Fibroblast of skin of back (primary cell): ENCODE results near the gene GRB2.

Source experiments
- DNase-seq: peaks from one replicate; pipeline ENCODE4 v3.0.0-alpha.2; 2013

GRB2 gene

GRCh38 chr17:75412455-75413317 is 7.2 kb upstream of the GRB2 start:
- peak; percentile 65 for DNase-seq

DNA sequence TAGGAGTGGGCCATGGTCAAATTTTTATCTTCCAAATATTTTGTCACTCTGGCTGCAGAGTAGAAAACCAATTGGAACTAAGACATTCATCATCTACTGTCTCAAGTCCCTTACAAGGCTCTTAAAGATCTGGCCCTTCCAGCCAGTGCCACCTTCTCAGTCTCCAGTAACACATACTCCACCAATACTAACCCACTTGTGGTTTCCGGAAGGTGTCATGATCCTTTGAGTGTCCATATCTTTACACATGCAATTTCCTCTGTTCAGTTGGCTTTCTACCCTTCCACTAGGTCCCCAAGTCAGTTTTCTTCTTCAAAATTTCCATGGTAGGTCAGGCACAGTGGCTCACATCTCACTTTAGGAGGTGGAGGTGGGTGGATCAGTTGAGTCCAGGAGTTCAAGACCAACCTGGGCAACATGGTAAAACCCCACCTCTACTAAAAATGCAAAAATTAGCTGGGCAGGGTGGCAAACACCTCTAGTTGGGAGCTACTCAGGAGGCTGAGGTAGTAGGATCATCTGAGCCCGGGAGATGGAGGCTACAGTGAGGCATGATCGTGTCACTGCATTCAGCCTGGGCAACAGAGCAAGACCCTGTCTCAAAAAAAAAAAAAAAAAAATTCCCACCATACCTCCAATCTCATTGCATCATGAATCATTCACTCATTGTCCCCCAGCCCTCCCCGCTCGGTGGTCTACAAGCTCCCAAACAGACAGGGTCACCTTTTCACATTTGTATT is 6.0 kb upstream of the GRB2 start:
- no peak for DNase-seq

DNA sequence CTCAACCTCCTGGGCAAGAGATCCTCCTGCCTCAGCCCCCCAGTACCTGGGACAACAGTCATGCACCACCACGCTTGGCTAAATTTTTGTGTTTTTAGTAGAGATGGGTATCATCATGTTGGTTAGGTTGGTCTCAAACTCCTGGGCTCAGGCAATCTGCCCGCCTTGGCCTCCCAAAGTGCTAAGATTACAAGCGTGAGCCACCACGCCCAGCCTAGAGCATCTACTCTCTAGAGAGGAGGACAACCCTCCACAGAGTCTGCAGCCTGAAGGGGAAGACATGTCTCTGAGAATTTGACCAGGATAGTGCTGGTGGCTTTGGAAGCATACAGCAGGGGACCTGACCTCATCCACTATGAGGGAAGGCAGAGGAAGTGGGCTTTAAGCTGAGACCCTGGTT is 4.7 kb upstream of the GRB2 start:
- no peak for DNase-seq

- DNase-seq: no peak
These were observed 2.3 kb upstream of the GRB2 start for GRCh38 chr17:75407655-75408352.

DNA sequence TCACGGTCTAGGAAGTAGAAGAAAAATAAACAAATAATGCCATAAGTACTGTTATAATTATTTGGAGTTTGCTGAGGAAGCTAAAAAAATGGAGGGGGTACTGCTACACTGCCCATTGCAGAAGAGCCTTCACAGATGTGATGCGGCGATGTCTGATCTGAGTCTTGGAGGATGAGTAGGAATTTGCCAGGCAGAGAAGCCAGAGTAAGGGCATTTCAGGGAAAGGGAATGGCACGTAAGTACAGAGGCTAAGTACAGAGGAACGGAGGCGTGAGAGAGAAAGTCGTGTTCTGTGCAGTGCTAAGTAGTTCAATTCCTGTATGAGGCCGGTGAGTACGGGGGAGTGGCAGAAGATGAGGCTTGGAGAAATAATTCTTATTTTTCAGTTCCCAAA is 741 bp upstream of the GRB2 start:
- DNase-seq: peak; percentile 16

DNA sequence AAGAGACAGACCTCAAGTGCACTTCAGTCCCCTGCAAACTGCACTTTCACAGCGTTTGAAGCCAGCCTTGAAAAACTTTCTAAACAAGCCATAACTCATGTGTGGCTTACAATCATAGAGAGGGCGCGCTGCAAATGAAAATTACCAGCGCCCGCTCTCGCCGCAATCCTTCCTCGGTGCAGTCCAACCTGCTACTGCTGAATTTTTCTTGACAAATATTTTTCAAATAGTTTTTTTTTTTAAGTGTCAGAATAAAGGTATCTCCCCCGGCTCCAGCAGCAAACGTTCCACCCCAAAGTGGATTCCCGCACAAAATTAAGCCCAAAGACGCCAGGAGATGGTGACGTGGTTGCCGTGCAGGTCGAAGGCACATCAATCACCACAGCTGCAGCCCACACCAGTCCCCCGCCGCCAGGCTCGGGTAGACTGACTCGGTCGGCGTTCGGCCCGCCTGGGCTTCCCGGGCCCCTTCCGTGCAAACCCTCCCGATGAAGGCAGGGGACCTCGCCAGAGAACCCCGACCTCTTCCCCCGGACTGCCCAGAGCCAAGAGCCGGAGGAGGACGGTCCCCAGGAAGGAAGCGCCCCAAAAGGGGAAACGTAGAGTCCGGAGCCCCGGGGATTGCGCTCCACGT is 630 bp downstream of the GRB2 start:
- peak; percentile 29 for DNase-seq

- peak; percentile 80 for DNase-seq
These were observed 1.2 kb downstream of the GRB2 start for GRCh38 chr17:75404223-75404730.

GRCh38 chr17:75403131-75403530 is 2.3 kb downstream of the GRB2 start:
- no peak for DNase-seq

DNA sequence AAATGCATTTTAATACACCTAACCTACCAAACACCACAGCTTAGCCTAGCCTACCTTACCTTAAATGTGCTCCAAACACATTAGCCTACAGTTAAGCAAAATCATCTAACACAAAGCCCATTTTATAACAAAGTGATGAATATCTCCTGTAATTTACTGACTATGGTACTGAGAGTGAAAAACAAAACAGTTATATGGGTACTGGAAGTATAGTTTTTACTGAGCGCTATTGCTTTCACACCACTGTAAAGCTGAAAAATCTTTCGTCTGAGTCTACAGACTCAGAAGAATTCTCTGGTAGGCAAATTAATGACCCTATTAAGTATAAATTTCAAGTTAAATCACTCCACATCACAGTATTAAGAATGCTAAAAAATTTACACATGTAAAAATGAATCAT is 3.5 kb downstream of the GRB2 start:
- DNase-seq: no peak

DNA sequence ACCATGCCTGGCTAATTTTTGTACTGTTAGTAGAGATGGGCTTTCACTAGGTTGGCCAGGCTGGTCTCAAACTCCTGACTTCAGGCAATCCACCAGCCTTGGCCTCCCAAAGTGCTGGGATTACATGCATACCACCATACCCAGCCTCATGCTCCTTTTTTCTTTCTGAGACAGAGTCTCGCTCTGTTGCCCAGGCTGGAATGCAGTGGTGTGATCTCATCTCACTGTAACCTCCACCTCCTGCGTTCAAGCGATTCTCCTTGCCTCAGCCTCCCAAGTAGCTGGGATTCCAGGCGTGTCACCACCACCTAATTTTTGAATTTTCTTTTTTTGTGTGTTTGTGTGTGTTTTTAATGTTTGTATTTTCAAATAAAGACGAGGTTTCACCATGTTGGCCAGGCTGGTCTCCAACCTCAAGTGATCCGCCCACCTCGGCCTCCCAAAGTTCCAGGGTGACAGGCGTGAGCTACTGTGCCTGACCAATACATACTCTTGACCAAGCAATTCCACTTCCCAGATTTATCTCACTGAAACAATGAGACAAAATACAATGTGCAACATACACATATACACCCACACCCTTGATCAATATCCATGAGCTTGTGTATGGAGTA is 5.0 kb downstream of the GRB2 start:
- DNase-seq: no peak

- no peak for DNase-seq
These were observed 7.2 kb downstream of the GRB2 start for GRCh38 chr17:75398279-75398678.

DNA sequence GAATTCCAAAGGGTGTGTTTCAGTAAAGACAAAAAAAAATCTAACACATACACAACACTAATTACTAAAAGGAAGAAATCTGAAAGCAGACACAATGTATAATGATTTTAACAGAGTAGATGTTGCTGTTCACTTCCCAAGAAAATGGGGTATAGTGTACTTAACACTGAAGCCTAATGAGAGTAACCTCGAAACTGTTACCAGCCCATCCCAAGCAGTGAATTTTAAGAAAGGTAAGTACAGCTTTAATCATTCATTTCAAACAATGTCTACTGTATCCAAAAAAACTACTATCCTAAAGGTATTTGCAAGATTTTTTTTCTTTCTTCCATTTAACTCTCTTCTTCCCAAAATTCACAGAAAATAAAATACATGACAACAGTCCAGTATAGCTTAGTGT is 8.3 kb downstream of the GRB2 start:
- DNase-seq: no peak

- DNase-seq: no peak
These were observed 8.7 kb downstream of the GRB2 start for GRCh38 chr17:75396796-75397195.

DNA sequence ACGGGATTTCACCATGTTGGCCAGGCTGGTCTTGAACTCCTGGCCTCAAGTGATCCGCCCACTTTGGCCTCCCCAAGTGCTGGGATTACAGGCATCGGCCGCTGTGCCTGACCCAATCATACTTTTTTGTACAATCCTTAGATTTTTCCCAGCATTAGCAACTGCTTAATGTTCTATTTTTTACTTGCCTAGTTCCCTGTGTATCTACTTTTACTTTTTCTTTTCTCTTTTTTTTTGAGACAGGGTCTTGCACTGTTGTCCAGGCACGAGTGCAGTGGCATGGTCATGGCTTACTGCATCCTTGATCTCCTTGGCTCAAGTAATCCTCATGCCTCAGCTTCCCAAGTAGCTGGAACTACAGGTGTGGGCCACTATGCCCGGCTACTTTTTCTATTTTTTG is 9.5 kb downstream of the GRB2 start:
- DNase-seq: no peak

- no peak for DNase-seq
These were observed 11.1 kb downstream of the GRB2 start for GRCh38 chr17:75394332-75394918.

- peak; percentile 99 for DNase-seq
These were observed 11.8 kb downstream of the GRB2 start for GRCh38 chr17:75393523-75394331.

- DNase-seq: no peak
These were observed 12.9 kb downstream of the GRB2 start for GRCh38 chr17:75392559-75392958.

- peak; percentile 48 for DNase-seq
These were observed 14.5 kb downstream of the GRB2 start for GRCh38 chr17:75390982-75391381.

GRCh38 chr17:75388476-75389030 is 16.9 kb downstream of the GRB2 start:
- DNase-seq: no peak

DNA sequence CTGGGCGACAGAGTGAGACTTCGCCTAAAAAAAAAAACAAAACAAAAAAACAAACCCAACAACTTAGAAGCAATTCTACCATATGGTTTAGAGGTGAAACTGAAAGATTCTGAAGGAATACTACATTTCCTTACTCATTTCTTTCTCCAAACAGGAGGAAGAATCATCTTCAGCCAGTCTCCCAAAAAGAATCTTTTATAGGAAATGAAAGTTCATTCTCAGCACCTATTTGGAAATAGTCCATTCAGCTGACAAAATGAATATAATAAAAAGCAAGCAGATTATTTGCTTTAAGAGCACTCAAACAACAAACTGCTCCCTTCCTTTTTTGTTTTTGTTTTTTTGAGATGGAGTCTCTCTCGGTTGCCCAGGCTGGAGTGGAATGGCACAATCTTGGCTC is 17.7 kb downstream of the GRB2 start:
- no peak for DNase-seq

GRCh38 chr17:75386430-75386829 is 19.0 kb downstream of the GRB2 start:
- DNase-seq: no peak
